Mesothelial cell of epicardium (in vitro differentiated cells): ENCODE measurements around the gene USP49. TPM values are rescaled to one million over a fixed set of nuclear protein-coding genes. Genes with fewer than 3 reads are reported as not detected.

ENCODE experiments used
- DNase-seq, 2 experiments: peaks; one replicate each; pipeline ENCODE4 v3.0.0; 2021; ENCODE audit warnings: low spot score in 2 of 2; ENCODE audit not compliant: unreplicated experiment in 2 of 2
- H3K27ac Mint-ChIP-seq: 2 replicates; pipeline ENCODE4 v1.8.0; 2021; ENCODE audit warnings: mixed read lengths
- H3K27me3 Mint-ChIP-seq: 2 replicates; pipeline ENCODE4 v1.8.0; 2021; ENCODE audit warnings: low read depth, mixed read lengths
- H3K36me3 Mint-ChIP-seq: 2 replicates; pipeline ENCODE4 v1.8.0; 2021; ENCODE audit warnings: mixed read lengths
- H3K4me1 Mint-ChIP-seq: 2 replicates; pipeline ENCODE4 v1.8.0; 2021; ENCODE audit warnings: mixed read lengths
- H3K4me3 Mint-ChIP-seq: 2 replicates; pipeline ENCODE4 v1.8.0; 2021; ENCODE audit warnings: mild to moderate bottlenecking, moderate library complexity, mixed read lengths
- H3K9me3 Mint-ChIP-seq: 2 replicates; pipeline ENCODE4 v1.8.0; 2021; ENCODE audit warnings: mixed read lengths
- total RNA-seq: library from RNA; stranded (reverse); gene quantifications from 3 replicates; pipeline ENCODE4 v1.2.1, GENCODE V29; 2021
- TF ChIP-seq, protein P1 (sequence below): fragments of 200-600 bp; sonication (generic); IDR thresholded peaks from one replicate; pipeline ENCODE4 v1.5.0; 2021; ENCODE audit warnings: antibody characterized with exemption; ENCODE audit not compliant: unreplicated experiment

The USP49 gene
- total RNA-seq, 1 donor from 2014 or later: 12.1 TPM

DNA sequence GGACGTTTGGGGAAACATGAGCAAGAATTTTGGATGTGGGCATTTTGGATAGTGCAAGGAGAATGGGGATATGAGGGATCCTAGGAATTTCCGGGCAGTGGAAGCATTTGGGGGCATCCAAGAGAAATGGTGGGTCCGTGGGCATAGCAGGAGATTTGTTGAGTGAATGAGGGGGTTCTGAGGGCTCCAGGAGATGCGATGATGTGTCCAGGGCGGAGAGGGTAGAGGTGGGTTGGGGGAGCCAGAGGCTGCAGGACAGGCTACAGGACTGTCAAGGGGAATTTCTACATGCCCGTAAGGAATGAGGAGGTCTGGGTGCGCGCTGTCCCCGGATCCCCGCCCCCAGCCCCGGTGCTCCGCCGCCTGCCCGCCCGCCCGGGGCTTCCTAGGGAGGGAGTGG lies 115.8 kb downstream of the USP49 start:
- peak overlapping the region; percentile 60 for H3K27ac Mint-ChIP-seq

DNA sequence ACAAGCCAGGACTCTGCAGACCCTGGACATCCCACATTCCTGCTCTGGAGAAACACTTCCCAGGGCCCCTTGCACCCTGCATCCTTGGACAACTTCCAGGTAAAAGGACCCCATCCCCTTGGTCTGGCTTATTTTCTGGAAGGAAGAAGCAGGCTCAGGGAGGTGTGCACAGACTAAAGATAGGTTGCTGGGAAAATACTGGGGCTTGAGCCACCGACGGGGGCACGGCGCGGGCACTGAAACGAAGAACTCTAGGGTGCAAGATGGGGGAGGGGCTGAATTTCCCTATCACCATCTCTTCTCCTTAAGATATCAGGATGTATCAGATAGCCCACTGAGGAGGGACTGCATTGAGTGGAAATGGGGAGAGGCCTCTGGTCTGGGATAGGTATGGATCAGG lies 116.3 kb downstream of the USP49 start:
- peaks cover 12% of the 10 kb centered on the region for H3K36me3 Mint-ChIP-seq
- TF ChIP-seq, protein P1, sequence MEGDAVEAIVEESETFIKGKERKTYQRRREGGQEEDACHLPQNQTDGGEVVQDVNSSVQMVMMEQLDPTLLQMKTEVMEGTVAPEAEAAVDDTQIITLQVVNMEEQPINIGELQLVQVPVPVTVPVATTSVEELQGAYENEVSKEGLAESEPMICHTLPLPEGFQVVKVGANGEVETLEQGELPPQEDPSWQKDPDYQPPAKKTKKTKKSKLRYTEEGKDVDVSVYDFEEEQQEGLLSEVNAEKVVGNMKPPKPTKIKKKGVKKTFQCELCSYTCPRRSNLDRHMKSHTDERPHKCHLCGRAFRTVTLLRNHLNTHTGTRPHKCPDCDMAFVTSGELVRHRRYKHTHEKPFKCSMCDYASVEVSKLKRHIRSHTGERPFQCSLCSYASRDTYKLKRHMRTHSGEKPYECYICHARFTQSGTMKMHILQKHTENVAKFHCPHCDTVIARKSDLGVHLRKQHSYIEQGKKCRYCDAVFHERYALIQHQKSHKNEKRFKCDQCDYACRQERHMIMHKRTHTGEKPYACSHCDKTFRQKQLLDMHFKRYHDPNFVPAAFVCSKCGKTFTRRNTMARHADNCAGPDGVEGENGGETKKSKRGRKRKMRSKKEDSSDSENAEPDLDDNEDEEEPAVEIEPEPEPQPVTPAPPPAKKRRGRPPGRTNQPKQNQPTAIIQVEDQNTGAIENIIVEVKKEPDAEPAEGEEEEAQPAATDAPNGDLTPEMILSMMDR: no peak
- no peak for DNase-seq
- H3K4me1 Mint-ChIP-seq: peaks cover 16% of the 10 kb centered on the region
- H3K27me3 Mint-ChIP-seq: peaks cover 11% of the 10 kb centered on the region
- H3K4me3 Mint-ChIP-seq: peak overlapping the region; percentile 81
- H3K9me3 Mint-ChIP-seq: no peaks in the 10 kb centered on the region
- peak overlapping the region; percentile 60 for H3K27ac Mint-ChIP-seq

More for the DNA sequence above, 115.8 kb downstream of the USP49 start:
- DNase-seq: no peak
- TF ChIP-seq, protein P1: no peak
- peaks cover 18% of the 10 kb centered on the region for H3K4me1 Mint-ChIP-seq
- no peaks in the 10 kb centered on the region for H3K9me3 Mint-ChIP-seq
- peaks cover 11% of the 10 kb centered on the region for H3K27me3 Mint-ChIP-seq
- peak overlapping the region; percentile 81 for H3K4me3 Mint-ChIP-seq
- H3K36me3 Mint-ChIP-seq: peaks cover 8% of the 10 kb centered on the region

DNA sequence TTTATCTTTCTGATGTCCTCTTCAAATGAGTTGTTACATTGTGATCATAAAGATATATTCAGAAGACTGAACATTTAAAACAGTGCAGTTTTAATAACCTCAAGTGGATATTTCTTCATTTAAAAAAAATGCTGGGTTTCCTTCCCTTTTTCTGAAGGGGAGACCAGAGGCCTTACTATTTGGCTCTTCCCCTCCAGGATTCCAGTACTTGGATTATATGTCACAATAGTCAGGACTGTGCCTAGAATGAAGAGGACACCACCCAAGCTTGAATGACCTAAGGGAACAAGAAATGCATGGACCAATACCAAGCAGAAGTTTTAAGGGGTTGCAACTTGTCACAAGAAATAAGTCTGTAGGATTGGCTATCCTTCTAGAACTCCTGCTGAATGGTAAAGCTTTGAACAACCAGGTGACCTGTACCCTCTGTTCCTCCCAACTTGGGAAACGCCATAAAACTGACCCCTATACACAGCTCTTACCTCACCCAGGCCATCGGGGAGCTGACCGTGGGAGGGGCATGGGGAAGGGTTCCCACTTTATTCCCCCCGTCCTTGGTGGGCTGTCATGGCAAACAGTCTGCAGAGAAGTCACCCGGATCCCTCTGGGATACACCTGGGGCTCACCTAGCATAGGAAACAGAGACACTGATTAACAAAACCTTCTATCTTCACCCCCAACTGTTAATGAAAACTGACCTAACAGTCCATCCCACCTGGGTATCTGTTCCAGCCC lies 117.5 kb downstream of the USP49 start:
- H3K36me3 Mint-ChIP-seq: peaks cover 12% of the 10 kb centered on the region
- H3K4me3 Mint-ChIP-seq: no peak overlapping the region
- no peak for DNase-seq
- no peak overlapping the region for H3K27ac Mint-ChIP-seq
- peaks cover 7% of the 10 kb centered on the region for H3K27me3 Mint-ChIP-seq
- peaks cover 16% of the 10 kb centered on the region for H3K4me1 Mint-ChIP-seq
- H3K9me3 Mint-ChIP-seq: no peaks in the 10 kb centered on the region
- TF ChIP-seq, protein P1: no peak

DNA sequence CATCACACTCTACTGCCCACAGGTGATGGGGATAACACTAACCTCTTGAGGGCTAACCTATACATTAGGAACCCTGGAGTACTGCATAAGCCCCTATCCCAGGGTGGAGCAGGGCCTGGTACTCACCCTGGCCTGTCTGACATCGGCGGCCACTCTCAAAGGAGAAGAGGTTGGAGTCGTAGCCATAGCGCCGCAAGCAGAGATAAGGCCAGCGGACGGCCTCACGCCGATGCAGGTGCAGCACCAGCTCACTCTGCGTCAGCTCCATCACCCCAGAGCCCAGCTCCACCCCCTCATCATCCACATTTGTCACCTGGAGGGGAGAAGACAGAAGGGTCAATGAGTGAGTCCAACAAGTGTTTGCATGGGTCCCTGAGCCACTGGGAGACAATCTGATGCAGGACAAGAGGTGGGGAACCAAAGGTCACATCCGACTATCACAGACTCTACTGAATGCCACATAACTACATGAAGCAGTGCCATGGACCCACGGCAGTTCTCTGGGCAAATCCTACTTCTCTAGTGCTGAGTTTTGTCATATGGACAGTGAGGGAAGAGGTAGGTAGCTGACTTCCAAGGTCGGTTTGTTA lies 119.8 kb downstream of the USP49 start:
- no peak for DNase-seq
- H3K36me3 Mint-ChIP-seq: peaks cover 24% of the 10 kb centered on the region
- peaks cover 6% of the 10 kb centered on the region for H3K4me1 Mint-ChIP-seq
- no peak overlapping the region for H3K4me3 Mint-ChIP-seq
- no peaks in the 10 kb centered on the region for H3K9me3 Mint-ChIP-seq
- H3K27me3 Mint-ChIP-seq: no peaks in the 10 kb centered on the region
- TF ChIP-seq, protein P1: no peak
- H3K27ac Mint-ChIP-seq: no peak overlapping the region

DNA sequence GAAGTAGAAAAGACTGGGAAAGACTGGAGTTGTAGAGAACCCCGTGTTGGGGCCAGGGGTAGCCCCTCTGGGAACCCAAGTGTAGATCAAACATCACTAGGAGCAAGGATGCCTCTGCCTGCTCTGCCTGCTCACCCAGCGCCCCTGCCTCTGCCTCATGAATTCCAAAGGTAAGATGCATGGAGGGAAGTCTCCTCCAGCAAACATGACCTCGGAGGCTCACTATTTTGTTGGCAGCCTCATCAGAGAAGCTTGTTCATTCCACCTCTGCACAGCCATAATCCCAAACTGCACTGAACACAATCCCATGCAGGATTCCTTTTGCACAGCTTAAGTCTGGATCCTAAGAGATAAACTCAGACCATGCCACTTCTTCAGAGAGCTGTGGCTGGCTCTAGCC lies 120.3 kb downstream of the USP49 start:
- TF ChIP-seq, protein P1: no peak
- Mint-ChIP-seq H3K4me1 (peaks cover 6% of the 10 kb centered on the region), H3K9me3 (no peaks in the 10 kb centered on the region), H3K27ac (no peak overlapping the region), H3K27me3 (no peaks in the 10 kb centered on the region), H3K36me3 (peaks cover 24% of the 10 kb centered on the region), H3K4me3 (no peak overlapping the region)
- no peak for DNase-seq
